HCT116 (cell line): Measurements from ENCODE around the gene CA10.

Experiments used
- CEBPB ChIP-seq: IDR thresholded peaks from 2 replicates; pipeline ENCODE4 v1.6.1; 2012; ENCODE audit warnings: low read depth
- CTCF ChIP-seq, 3 experiments: fragments of 200-600 bp in 1 of 3; sonication (generic) in 1 of 3; IDR thresholded peaks in 2 of 3; conservative IDR thresholded peaks in 1 of 3; 2 replicates each; pipeline ENCODE4 v1.5.1; 2012 to 2017; ENCODE audit warnings: low read depth in 2 of 3, low read length in 2 of 3, antibody characterized with exemption in 1 of 3, borderline replicate concordance in 1 of 3, control low read depth in 1 of 3, mild to moderate bottlenecking in 1 of 3, mixed read lengths in 1 of 3, mixed run types in 1 of 3, moderate library complexity in 1 of 3; ENCODE audit not compliant: insufficient read depth in 1 of 3
- EZH2 ChIP-seq: fragments of 200-600 bp; sonication (generic); IDR thresholded peaks from 2 replicates; pipeline ENCODE4 v1.6.1; 2017; ENCODE audit warnings: antibody characterized with exemption, mixed run types
- JUND ChIP-seq: IDR thresholded peaks from 2 replicates; pipeline ENCODE4 v1.6.1; 2012
- POLR2A ChIP-seq: IDR thresholded peaks from 2 replicates; pipeline ENCODE4 v1.7.0; 2011; ENCODE audit warnings: borderline replicate concordance; ENCODE audit not compliant: insufficient read depth, insufficient read length; ENCODE audit errors: extremely low read depth
- POLR2AphosphoS5 ChIP-seq: IDR thresholded peaks from 2 replicates; pipeline ENCODE4 v1.6.1; 2011; ENCODE audit warnings: mild to moderate bottlenecking, low read depth, low read length, moderate library complexity
- SP1 ChIP-seq: IDR thresholded peaks from 2 replicates; pipeline ENCODE4 v1.6.1; 2012; ENCODE audit warnings: low read depth
- TCF7L2 ChIP-seq: IDR thresholded peaks from 2 replicates; pipeline ENCODE4 v1.7.0; 2011; ENCODE audit warnings: borderline replicate concordance, inconsistent platforms; ENCODE audit not compliant: insufficient read depth, insufficient read length; ENCODE audit errors: extremely low read depth
- YY1 ChIP-seq: IDR thresholded peaks from 2 replicates; pipeline ENCODE4 v1.6.1; 2011; ENCODE audit warnings: low read length, low read depth, moderate library complexity, mild to moderate bottlenecking; ENCODE audit not compliant: insufficient replicate concordance; ENCODE audit errors: extremely low read depth
- ZBTB33 ChIP-seq: IDR thresholded peaks from 2 replicates; pipeline ENCODE4 v1.6.1; 2011; ENCODE audit warnings: mild to moderate bottlenecking, low read length, moderate library complexity; ENCODE audit not compliant: insufficient replicate concordance; ENCODE audit errors: extremely low read depth

DNA sequence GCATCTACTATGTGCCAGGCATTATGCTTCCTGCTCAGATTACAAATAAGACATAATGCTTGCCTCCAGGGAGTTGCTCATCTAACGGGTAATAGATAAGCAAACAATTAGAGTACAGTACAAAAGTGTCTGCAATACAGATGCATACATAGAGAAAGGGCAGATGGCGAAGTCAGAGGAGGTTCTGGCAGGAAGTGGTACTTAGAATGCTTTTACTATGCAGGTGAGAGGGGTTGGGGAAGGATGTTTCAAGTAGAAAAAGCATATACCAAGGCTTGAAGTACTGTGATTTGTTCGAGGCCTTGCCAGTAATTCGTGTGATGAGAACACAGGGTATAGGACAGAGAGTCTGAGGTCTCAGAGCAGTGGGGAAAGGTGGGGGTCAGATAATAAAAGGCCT, 548.4 kb downstream of the CA10 start:
- no peak for TF ChIP-seq ZBTB33
- no peak for TF ChIP-seq POLR2AphosphoS5
- TF ChIP-seq SP1: no peak
- no peak for TF ChIP-seq POLR2A
- no peak for TF ChIP-seq TCF7L2
- TF ChIP-seq CTCF (IDR thresholded peaks at IDR 0.05 in 2 of 3, conservative IDR thresholded peaks at IDR 0.05 in 1 of 3; ENCODE audit: borderline replicate concordance in 1 of 3, insufficient read depth in 1 of 3, low read depth in 2 of 3, low read length in 2 of 3): no peak
- TF ChIP-seq EZH2: no peak
- no peak for TF ChIP-seq JUND
- TF ChIP-seq YY1: no peak
- no peak for TF ChIP-seq CEBPB
